Panc1 (cell line): ENCODE data around the gene MEGF9.

Experiments
- POLR2AphosphoS5 ChIP-seq: IDR thresholded peaks from 2 replicates; pipeline ENCODE4 v1.6.1; 2012; ENCODE audit warnings: mild to moderate bottlenecking, low read depth, low read length, moderate library complexity
- SIN3A ChIP-seq: IDR thresholded peaks from 2 replicates; pipeline ENCODE4 v1.6.1; 2012; ENCODE audit warnings: low read depth, mild to moderate bottlenecking, low read length, moderate library complexity, borderline replicate concordance; ENCODE audit not compliant: insufficient read depth
- TCF7L2 ChIP-seq: IDR thresholded peaks from 2 replicates; pipeline ENCODE4 v1.6.1; 2011; ENCODE audit warnings: mild to moderate bottlenecking, low read depth, low read length, inconsistent platforms
- TF ChIP-seq, protein P1 (sequence below): fragments of 450-650 bp; IDR thresholded peaks from 2 replicates; pipeline ENCODE4 v1.5.1; 2017; ENCODE audit warnings: mild to moderate bottlenecking
- TF ChIP-seq, protein P2 (sequence below), 2 experiments: IDR thresholded peaks; 2 replicates each; pipeline ENCODE4 v1.6.1; 2011 to 2012; ENCODE audit warnings: low read depth in 2 of 2, control low read depth in 1 of 2, low read length in 1 of 2, mild to moderate bottlenecking in 1 of 2, moderate library complexity in 1 of 2; ENCODE audit not compliant: insufficient read depth in 1 of 2

DNA sequence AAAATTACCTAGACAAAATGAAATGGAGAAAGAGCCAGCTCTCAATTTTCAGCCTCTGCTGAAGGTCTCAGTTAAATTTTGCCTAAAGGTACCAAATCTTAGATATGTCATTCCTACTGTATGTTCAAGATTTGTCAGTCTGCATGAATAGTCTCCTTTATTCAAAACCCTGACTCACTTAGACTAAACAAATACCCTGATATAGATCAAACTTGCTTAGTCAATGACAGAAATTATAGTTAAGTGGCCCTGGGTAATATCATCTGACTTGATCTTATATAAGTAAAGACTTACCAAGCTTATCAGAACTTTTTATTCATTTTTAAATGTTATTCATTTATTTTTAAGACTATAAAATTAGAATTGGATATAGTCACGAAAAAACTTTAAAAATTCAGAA, 12.2 kb downstream of the MEGF9 start:
- TF ChIP-seq, protein P1, sequence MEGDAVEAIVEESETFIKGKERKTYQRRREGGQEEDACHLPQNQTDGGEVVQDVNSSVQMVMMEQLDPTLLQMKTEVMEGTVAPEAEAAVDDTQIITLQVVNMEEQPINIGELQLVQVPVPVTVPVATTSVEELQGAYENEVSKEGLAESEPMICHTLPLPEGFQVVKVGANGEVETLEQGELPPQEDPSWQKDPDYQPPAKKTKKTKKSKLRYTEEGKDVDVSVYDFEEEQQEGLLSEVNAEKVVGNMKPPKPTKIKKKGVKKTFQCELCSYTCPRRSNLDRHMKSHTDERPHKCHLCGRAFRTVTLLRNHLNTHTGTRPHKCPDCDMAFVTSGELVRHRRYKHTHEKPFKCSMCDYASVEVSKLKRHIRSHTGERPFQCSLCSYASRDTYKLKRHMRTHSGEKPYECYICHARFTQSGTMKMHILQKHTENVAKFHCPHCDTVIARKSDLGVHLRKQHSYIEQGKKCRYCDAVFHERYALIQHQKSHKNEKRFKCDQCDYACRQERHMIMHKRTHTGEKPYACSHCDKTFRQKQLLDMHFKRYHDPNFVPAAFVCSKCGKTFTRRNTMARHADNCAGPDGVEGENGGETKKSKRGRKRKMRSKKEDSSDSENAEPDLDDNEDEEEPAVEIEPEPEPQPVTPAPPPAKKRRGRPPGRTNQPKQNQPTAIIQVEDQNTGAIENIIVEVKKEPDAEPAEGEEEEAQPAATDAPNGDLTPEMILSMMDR, result no peak
- TF ChIP-seq, protein P2, sequence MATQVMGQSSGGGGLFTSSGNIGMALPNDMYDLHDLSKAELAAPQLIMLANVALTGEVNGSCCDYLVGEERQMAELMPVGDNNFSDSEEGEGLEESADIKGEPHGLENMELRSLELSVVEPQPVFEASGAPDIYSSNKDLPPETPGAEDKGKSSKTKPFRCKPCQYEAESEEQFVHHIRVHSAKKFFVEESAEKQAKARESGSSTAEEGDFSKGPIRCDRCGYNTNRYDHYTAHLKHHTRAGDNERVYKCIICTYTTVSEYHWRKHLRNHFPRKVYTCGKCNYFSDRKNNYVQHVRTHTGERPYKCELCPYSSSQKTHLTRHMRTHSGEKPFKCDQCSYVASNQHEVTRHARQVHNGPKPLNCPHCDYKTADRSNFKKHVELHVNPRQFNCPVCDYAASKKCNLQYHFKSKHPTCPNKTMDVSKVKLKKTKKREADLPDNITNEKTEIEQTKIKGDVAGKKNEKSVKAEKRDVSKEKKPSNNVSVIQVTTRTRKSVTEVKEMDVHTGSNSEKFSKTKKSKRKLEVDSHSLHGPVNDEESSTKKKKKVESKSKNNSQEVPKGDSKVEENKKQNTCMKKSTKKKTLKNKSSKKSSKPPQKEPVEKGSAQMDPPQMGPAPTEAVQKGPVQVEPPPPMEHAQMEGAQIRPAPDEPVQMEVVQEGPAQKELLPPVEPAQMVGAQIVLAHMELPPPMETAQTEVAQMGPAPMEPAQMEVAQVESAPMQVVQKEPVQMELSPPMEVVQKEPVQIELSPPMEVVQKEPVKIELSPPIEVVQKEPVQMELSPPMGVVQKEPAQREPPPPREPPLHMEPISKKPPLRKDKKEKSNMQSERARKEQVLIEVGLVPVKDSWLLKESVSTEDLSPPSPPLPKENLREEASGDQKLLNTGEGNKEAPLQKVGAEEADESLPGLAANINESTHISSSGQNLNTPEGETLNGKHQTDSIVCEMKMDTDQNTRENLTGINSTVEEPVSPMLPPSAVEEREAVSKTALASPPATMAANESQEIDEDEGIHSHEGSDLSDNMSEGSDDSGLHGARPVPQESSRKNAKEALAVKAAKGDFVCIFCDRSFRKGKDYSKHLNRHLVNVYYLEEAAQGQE (IDR thresholded peaks at IDR 0.05; ENCODE audit: insufficient read depth in 1 of 2, low read depth in 2 of 2, low read length in 1 of 2), result no peak
- TF ChIP-seq SIN3A (no peak), TCF7L2 (no peak), POLR2AphosphoS5 (no peak)
